NCI-H446 (cell line): ENCODE measurements around the gene PGM1.

Experiments
- DNase-seq, 2 experiments: peaks; one replicate each; lab custom pipeline; 2025; lab: John Stamatoyannopoulos, UW

Gene PGM1

GRCh38 chr1:63633281-63633680 is 40.1 kb downstream of the PGM1 start:
- DNase-seq: no peak

- DNase-seq: no peak
These were observed 41.3 kb downstream of the PGM1 start for GRCh38 chr1:63634471-63634870.

- no peak for DNase-seq
These were observed 42.5 kb downstream of the PGM1 start for GRCh38 chr1:63635681-63636080.

- no peak for DNase-seq
These were observed 43.2 kb downstream of the PGM1 start for GRCh38 chr1:63636192-63637105.

GRCh38 chr1:63638471-63638870 is 45.3 kb downstream of the PGM1 start:
- DNase-seq: no peak

- DNase-seq: no peak
These were observed 45.7 kb downstream of the PGM1 start for GRCh38 chr1:63638875-63639274.

GRCh38 chr1:63640633-63641567 is 47.7 kb downstream of the PGM1 start:
- DNase-seq: no peak

- DNase-seq: no peak
These were observed 48.4 kb downstream of the PGM1 start for GRCh38 chr1:63641615-63642014.

GRCh38 chr1:63642901-63643300 is 49.7 kb downstream of the PGM1 start:
- DNase-seq: no peak

GRCh38 chr1:63643517-63643916 is 50.3 kb downstream of the PGM1 start:
- DNase-seq: no peak

GRCh38 chr1:63643926-63644325 is 50.7 kb downstream of the PGM1 start:
- DNase-seq: peak; percentile 1 to 57

- peak; percentile 56 to 87 for DNase-seq
These were observed 52.1 kb downstream of the PGM1 start for GRCh38 chr1:63645317-63645716.

GRCh38 chr1:63648689-63649088 is 55.5 kb downstream of the PGM1 start:
- no peak for DNase-seq

GRCh38 chr1:63651161-63651701 is 58.0 kb downstream of the PGM1 start:
- DNase-seq: peak in 1 of 2 experiments; percentile 5

- DNase-seq: no peak
These were observed 60.8 kb downstream of the PGM1 start for GRCh38 chr1:63653976-63654375.

- no peak for DNase-seq
These were observed 66.2 kb downstream of the PGM1 start for GRCh38 chr1:63659448-63659847.

GRCh38 chr1:63662056-63662836 is 69.0 kb downstream of the PGM1 start:
- peak in 1 of 2 experiments; percentile 7 for DNase-seq

- no peak for DNase-seq
These were observed 69.6 kb downstream of the PGM1 start for GRCh38 chr1:63662841-63663240.

- DNase-seq: no peak
These were observed 70.1 kb downstream of the PGM1 start for GRCh38 chr1:63663301-63663700.

GRCh38 chr1:63663873-63664272 is 70.7 kb downstream of the PGM1 start:
- DNase-seq: no peak

GRCh38 chr1:63664742-63665141 is 71.5 kb downstream of the PGM1 start:
- DNase-seq: no peak

GRCh38 chr1:63665410-63665809 is 72.2 kb downstream of the PGM1 start:
- no peak for DNase-seq
